DMS53 treated with DMSO at 0.1 percent for 48 hours (cell line): ENCODE measurements around the gene CELSR3.

Experiments
- DNase-seq: peaks from one replicate; lab custom pipeline; 2025; ENCODE audit not compliant: unreplicated experiment; lab: John Stamatoyannopoulos, UW

CELSR3 gene

DNA sequence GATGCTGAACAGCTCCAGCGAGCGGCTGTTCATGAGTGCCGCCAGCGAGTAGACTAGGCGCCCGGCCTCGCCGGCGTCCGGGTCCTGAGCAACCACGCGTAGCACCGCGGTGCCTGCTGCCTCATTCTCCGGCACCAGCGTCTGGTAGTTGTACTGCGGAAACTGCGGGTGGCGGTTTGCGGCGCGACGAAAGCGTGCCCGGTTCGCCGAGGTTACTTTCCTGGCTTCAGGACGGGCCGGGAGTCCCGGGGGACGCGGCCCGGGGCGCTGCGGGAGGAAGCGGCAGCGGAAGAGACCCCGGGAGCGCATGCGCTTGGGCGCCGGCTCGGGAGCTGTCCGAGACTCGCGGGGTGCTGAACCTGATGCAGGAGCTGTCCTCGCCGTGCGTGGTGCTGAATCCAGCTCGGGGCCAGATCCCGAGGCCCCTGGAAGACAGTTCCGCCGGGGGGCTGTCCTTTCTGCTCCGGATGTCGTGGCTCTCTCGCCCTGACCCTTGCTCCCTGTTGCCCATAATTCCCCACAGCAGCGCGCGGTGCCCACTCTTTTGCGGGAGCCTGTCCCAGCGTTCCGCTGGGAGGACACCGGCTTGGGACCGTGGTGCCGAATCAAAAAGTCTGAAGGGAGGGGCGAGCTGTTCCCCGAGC, 1.1 kb downstream of the CELSR3 start:
- no peak for DNase-seq

- DNase-seq = no peak
These were observed 1.8 kb downstream of the CELSR3 start for GRCh38 chr3:48660800-48661400.

DNA sequence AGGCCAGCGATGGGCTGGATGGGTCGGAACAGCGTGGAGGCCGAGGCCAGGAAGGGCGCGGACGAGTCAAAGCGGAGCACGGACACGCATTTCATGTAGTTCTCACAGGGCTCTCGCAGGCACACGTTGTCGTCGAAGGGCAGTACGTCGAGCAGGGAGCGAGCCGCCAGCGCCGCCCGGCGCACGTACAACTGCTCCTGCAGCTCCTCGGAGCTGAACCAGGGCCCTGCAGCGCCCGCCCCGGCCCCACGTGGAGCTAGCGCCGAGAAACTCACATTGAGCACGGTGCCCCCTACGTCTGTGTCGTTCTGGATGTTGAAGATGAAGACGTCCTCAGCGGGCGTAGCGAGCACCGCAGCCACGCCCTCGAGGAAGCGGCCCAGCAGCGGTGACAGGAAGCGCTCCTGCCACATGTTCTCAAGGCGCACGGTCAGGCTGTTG, 5.8 kb downstream of the CELSR3 start:
- DNase-seq = no peak

GRCh38 chr3:48656061-48656840, 6.4 kb downstream of the CELSR3 start:
- DNase-seq = no peak

DNA sequence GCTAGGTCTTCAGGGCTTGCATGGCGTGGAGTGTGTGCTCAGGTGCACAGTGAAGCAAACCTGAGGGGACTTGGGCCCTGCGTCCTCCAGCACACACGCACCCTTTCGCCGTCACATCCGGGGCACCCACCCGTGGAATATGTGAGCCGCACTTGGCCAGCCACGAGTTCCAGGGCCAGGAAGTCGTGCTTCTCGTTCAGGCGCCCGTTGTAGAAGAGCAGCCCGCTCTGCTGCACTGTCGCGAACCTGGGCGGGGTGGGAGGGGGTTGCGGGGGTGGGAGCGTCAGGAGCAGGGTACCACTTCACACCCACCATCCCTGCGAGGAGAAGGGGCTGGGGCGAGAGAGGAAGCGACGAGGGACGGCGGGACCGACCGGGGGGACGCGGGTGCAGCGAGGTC, 7.1 kb downstream of the CELSR3 start:
- DNase-seq = no peak

- DNase-seq = no peak
These were observed 7.6 kb downstream of the CELSR3 start for GRCh38 chr3:48655063-48655462.

GRCh38 chr3:48652923-48653715, 9.6 kb downstream of the CELSR3 start:
- DNase-seq = no peak

- DNase-seq = no peak
These were observed 10.9 kb downstream of the CELSR3 start for GRCh38 chr3:48651771-48652170.

- no peak for DNase-seq
These were observed 12.0 kb downstream of the CELSR3 start for GRCh38 chr3:48650723-48651122.

- DNase-seq = no peak
These were observed 14.4 kb downstream of the CELSR3 start for GRCh38 chr3:48648188-48648850.

DNA sequence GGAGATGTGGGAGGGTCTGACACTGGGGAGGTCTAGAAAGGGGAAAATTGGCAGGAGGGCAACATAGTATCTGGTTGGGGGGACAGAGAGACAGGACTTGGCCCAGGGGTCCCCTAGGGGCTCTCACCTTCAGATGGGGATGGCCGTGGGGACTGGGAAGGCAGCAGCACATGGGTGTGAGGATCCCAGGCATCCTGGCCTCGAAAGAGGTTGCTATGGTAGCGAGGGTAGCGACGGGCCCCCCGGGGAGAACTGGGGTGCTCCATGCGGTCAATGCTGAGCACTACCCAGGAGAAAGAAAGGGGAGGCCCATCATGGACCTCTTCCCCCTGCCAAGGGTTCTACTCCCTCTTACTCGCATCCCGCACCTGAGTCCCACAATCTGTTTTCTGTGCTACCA, 15.0 kb downstream of the CELSR3 start:
- no peak for DNase-seq

GRCh38 chr3:48644898-48645760, 17.6 kb downstream of the CELSR3 start:
- DNase-seq = no peak

DNA sequence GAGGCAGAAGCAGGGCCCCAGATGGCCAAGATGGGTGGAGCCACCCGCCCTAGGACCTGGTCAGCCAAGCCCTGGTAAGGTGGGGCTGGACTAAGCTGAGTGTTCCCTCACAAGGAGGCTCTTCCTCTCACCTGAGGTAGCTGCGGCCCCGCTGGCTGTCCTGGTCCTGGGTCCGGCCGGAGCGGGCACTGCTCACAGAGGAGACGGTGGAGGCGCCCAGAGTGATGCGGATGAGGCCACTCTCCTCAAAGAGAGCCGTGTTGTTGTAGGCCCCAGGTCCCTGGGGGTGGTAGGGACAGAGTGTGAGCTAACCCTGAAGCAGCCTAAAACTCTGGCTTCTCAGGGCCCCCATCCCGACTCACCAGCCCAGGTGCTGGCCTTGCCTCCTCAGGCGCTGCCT, 20.1 kb downstream of the CELSR3 start:
- no peak for DNase-seq

GRCh38 chr3:48641396-48641795, 21.3 kb downstream of the CELSR3 start:
- DNase-seq = no peak

DNA sequence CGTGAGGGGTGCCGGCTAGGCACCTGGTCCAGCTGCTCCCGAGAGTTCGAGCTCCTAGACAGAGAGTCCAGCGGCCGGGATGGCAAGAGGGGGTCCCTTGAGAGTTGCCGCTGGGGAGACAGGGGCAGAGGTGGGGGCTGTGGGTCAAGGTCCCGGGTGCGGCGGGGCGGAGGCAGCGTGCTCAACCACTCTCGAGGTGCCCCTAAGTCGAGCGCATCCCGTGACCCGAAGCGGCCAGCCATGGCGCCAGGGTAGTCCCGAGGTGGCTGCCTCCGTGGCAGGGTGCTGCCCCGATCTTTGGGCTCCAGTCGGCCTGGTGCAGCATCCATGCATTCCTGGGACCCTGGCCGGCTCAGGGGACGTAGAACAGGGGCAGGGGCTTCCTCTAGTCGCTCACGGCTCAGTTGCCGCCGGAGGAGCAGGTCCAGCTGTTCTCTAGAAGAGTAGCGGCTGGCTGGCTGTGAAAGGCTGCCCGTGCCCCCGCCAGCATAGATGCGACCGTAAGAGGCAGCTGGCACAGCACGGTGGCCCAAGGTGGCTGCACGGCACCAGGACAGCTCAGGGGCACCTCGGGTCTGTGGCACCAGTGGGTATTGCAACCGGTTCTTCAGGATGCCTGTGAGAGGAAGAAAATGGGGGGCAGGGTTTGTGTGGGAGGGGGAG, 22.6 kb downstream of the CELSR3 start:
- DNase-seq = no peak

GRCh38 chr3:48637305-48637704, 25.4 kb downstream of the CELSR3 start:
- no peak for DNase-seq

- no peak for DNase-seq
These were observed 26.5 kb downstream of the CELSR3 start for GRCh38 chr3:48636149-48636655.

GRCh38 chr3:48635222-48636021, 27.3 kb downstream of the CELSR3 start, which contains the start of gene SLC26A6:
TSS of gene SLC26A6 (minus strand) at chr3:48635461. CDS start at chr3:48635393, 68 bp downstream.
- peak; percentile 63 for DNase-seq
